SU-DHL-6 (cell line): ENCODE measurements around the gene MAD2L1BP.

Source experiments
- H2AFZ ChIP-seq: fragments of 200-600 bp; sonication (generic); 2 replicates; pipeline ENCODE4 v1.6.1; 2014; ENCODE audit warnings: low read depth, mild to moderate bottlenecking, moderate library complexity, mixed read lengths, antibody characterized with exemption, low read length; ENCODE audit not compliant: severe bottlenecking
- H3F3A ChIP-seq: fragments of 200-600 bp; shearing (Covaris generic); 2 replicates; pipeline ENCODE4 v1.6.0; 2016; ENCODE audit warnings: antibody characterized with exemption, mild to moderate bottlenecking; ENCODE audit not compliant: insufficient read depth
- H3K27ac ChIP-seq: fragments of 200-600 bp; sonication (generic); 2 replicates; pipeline ENCODE4 v1.5.1; 2016; ENCODE audit warnings: low read depth, mild to moderate bottlenecking, low read length, moderate library complexity, mixed read lengths
- H3K27me3 ChIP-seq: fragments of 200-600 bp; sonication (generic), shearing (Covaris generic); 2 replicates; pipeline ENCODE4 v1.6.0; 2014; ENCODE audit warnings: mild to moderate bottlenecking, low read length
- H3K36me3 ChIP-seq: fragments of 200-600 bp; sonication (generic); 2 replicates; pipeline ENCODE4 v1.6.1; 2014; ENCODE audit warnings: mild to moderate bottlenecking, low read length, mixed read lengths
- H3K4me2 ChIP-seq: fragments of 300-600, 200-600 bp; shearing (Covaris generic), sonication (generic); 2 replicates; pipeline ENCODE4 v1.6.0; 2014; ENCODE audit warnings: low read length, low read depth, mild to moderate bottlenecking; ENCODE audit not compliant: poor library complexity, severe bottlenecking
- H3K4me3 ChIP-seq: fragments of 200-600 bp; sonication (generic); 2 replicates; pipeline ENCODE4 v1.5.1; 2014; ENCODE audit warnings: antibody characterized with exemption, low read length, mild to moderate bottlenecking, mixed read lengths; ENCODE audit not compliant: insufficient read depth, poor library complexity, severe bottlenecking
- H3K79me2 ChIP-seq: fragments of 200-600 bp; sonication (generic); 2 replicates; pipeline ENCODE4 v1.6.1; 2014; ENCODE audit warnings: mild to moderate bottlenecking, low read length, moderate library complexity; ENCODE audit not compliant: insufficient read depth
- H3K9ac ChIP-seq: fragments of 200-600 bp; sonication (generic); 2 replicates; pipeline ENCODE4 v1.7.0; 2014; ENCODE audit warnings: mild to moderate bottlenecking, low read length
- H3K9me2 ChIP-seq: fragments of 200-600 bp; sonication (generic); replicated peaks from 2 replicates; pipeline ENCODE4 v1.6.1; 2014; ENCODE audit warnings: low read length; ENCODE audit not compliant: insufficient read depth
- H3K9me3 ChIP-seq: fragments of 200-600 bp; sonication (generic); 2 replicates; pipeline ENCODE4 v1.6.1; 2014; ENCODE audit warnings: low read length, mixed read lengths; ENCODE audit not compliant: insufficient read depth
- H4K20me1 ChIP-seq: fragments of 200-600 bp; sonication (generic); 2 replicates; pipeline ENCODE4 v1.6.1; 2014; ENCODE audit warnings: low read depth, mild to moderate bottlenecking, antibody characterized with exemption, low read length, moderate library complexity, mixed read lengths
- CTCF ChIP-seq: fragments of 200-600 bp; sonication (generic); IDR thresholded peaks from one replicate; pipeline ENCODE4 v1.5.1; 2017; ENCODE audit warnings: antibody characterized with exemption, mild to moderate bottlenecking, low read length, moderate library complexity; ENCODE audit not compliant: insufficient read depth, poor library complexity, severe bottlenecking
- EZH2phosphoT487 ChIP-seq: fragments of 200-600 bp; sonication (generic), shearing (Covaris generic); conservative IDR thresholded peaks from 2 replicates; pipeline ENCODE4 v1.6.1; 2018; ENCODE audit warnings: mild to moderate bottlenecking, antibody characterized with exemption, low read length, moderate library complexity, mixed read lengths

The MAD2L1BP gene

GRCh38 chr6:43670623-43670986 lies 35.0 kb downstream of the MAD2L1BP start:
- Histone ChIP-seq H3K27me3 (no peaks in the 10 kb centered on the region), H2AFZ (no peak overlapping the region), H3K9ac (no peak overlapping the region), H4K20me1 (no peaks in the 10 kb centered on the region), H3K27ac (no peak overlapping the region), H3K9me3 (no peaks in the 10 kb centered on the region), H3K4me2 (no peak overlapping the region), H3K9me2 (no peaks in the 10 kb centered on the region), H3K4me3 (no peak overlapping the region), H3K36me3 (no peaks in the 10 kb centered on the region; the same call in 1 of the 2 replicates), H3K79me2 (no peaks in the 10 kb centered on the region), H3F3A (no peaks in the 10 kb centered on the region)
- TF ChIP-seq CTCF = no peak
- no peak for TF ChIP-seq EZH2phosphoT487

GRCh38 chr6:43671011-43671800 lies 35.6 kb downstream of the MAD2L1BP start:
- Histone ChIP-seq H3K27me3 (no peaks in the 10 kb centered on the region), H3K9ac (no peak overlapping the region), H3F3A (no peaks in the 10 kb centered on the region), H3K79me2 (no peaks in the 10 kb centered on the region), H3K27ac (no peak overlapping the region), H4K20me1 (no peaks in the 10 kb centered on the region), H3K4me3 (no peak overlapping the region), H3K9me2 (no peaks in the 10 kb centered on the region), H3K9me3 (no peaks in the 10 kb centered on the region), H3K36me3 (no peaks in the 10 kb centered on the region; the same call in 1 of the 2 replicates), H3K4me2 (no peak overlapping the region), H2AFZ (no peak overlapping the region)
- no peak for TF ChIP-seq EZH2phosphoT487

DNA sequence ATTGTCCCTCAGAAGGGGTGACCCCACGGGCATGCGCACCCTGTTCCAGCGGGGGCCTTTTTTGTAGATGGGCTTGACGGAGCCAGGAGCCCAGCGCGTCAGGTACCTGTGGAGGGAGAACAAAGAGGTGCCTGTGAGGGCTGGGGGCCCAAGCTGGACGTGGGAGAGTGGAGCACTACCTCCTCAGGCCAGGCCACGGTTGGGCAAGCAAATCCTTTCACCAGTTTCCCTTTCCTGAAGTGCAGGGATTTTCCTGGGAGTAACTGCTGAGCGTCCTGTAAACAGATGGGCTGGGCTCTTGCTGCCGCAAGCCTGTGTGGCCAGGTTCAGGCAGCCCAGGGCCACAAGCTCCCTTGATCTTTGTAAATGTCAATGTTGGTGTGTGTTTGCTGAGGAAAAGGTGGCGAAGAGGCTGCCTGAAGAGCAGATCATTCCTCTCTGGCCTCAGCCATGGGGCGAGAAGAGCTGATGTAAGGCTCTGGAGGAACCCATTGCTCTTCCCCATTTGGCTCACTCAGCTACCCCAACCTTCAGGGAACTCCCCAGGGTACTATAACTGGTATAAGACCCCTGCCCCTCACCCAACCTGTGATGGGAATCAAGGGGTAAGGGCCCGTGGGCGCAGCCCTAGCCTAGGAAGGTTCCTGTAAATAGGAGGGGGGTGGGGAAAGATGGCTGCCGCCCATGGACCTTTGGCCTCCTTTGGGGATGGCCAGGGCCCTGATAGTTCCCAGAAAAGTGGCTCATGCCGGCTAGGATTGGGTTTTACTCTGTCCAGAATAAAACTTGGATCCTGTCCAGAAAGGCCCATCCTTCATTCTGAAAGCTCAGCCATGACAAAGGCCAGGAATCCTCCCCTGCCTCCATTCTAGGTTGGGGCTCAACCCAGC lies 36.4 kb downstream of the MAD2L1BP start:
- Histone ChIP-seq H3K4me2 (no peak overlapping the region), H3K9me2 (no peaks in the 10 kb centered on the region), H3K27ac (no peak overlapping the region), H3K4me3 (no peak overlapping the region), H3F3A (no peaks in the 10 kb centered on the region), H3K36me3 (no peaks in the 10 kb centered on the region; the same call in 1 of the 2 replicates), H4K20me1 (no peaks in the 10 kb centered on the region), H3K9ac (no peak overlapping the region), H3K27me3 (no peaks in the 10 kb centered on the region), H3K9me3 (no peaks in the 10 kb centered on the region), H3K79me2 (no peaks in the 10 kb centered on the region), H2AFZ (no peak overlapping the region)
- TF ChIP-seq CTCF (no peak), EZH2phosphoT487 (no peak)
